HepG2 (cell line): ENCODE data around the gene TCF12. TPM values are rescaled to one million over a fixed set of nuclear protein-coding genes. Genes with fewer than 3 reads are reported as not detected.

Experiments
- ATAC-seq: fragments of 200-7000 bp; cut with Tn5 transposase; 3 replicates; pipeline ENCODE4 v1.9.1; 2020; ENCODE audit warnings: mild to moderate bottlenecking, moderate library complexity
- BruUV-seq: library from RNA; stranded (reverse); fragments of 400-500 nt; replicated peaks from 2 replicates; lab custom pipeline; 2021; lab: Mats Ljungman, UMichigan
- CTCF ChIA-PET: fragments of 300-600 bp; formaldehyde crosslinking; extraction: SDS; loops from one replicate; lab custom pipeline; 2021; ENCODE audit warnings: low total read pairs, inconsistent platforms, low intra/inter-chr PET ratio; lab: Yijun Ruan, JAX
- POLR2A ChIA-PET: fragments of 350-600 bp; sonication (Branson Sonifier 250); formaldehyde crosslinking; loops from one replicate; lab custom pipeline; 2020; ENCODE audit warnings: antibody characterized with exemption, inconsistent platforms; lab: Yijun Ruan, JAX
- DNase-seq: peaks from one replicate; pipeline ENCODE4 v3.0.0-alpha.2; 2015; ENCODE audit warnings: low spot score
- FAIRE-seq: peaks from 3 replicates; lab custom pipeline; 2011; peaks lifted over from hg19 to GRCh38; lab: Jason Lieb, UNC
- H2AFZ ChIP-seq: one replicate; pipeline ENCODE4 v1.6.1; 2011; ENCODE audit warnings: low read length, inconsistent platforms
- H3K27ac ChIP-seq: fragments of 300-600 bp; 3 replicates; pipeline ENCODE4 v1.8.0; 2011; ENCODE audit warnings: mixed run types, mild to moderate bottlenecking, mixed read lengths, low read length, inconsistent platforms; ENCODE audit not compliant: insufficient read depth; ENCODE audit errors: extremely low read length
- H3K27me3 ChIP-seq, 2 experiments: fragments of 200-600 bp in 1 of 2; 2 replicates in 1 of 2; 3 replicates in 1 of 2; pipeline versions ENCODE4 v1.6.0 to v1.8.0; 2011; ENCODE audit warnings: low read length in 2 of 2, mild to moderate bottlenecking in 2 of 2, moderate library complexity in 2 of 2, inconsistent platforms in 1 of 2; ENCODE audit not compliant: insufficient read depth in 2 of 2, control insufficient read depth in 1 of 2
- H3K36me3 ChIP-seq, 2 experiments: fragments of 200-600 bp in 1 of 2; replicated peaks in 1 of 2; 2 replicates in 1 of 2; 3 replicates in 1 of 2; pipeline versions ENCODE4 v1.5.1 to v1.8.0; 2011; ENCODE audit warnings: low read length in 2 of 2, inconsistent platforms in 1 of 2; ENCODE audit not compliant: insufficient read depth in 2 of 2, control insufficient read depth in 1 of 2
- H3K4me1 ChIP-seq: 2 replicates; pipeline ENCODE4 v1.5.1; 2012; ENCODE audit warnings: low read length, inconsistent platforms; ENCODE audit not compliant: insufficient read depth
- H3K4me2 ChIP-seq: 2 replicates; pipeline ENCODE4 v1.6.0; 2011; ENCODE audit warnings: low read depth, low read length, inconsistent platforms
- H3K4me3 ChIP-seq, 3 experiments: fragments of 200-600 bp in 1 of 3; sonication (generic), shearing (Covaris generic) in 1 of 3; replicated peaks in 1 of 3; 2 replicates each; pipeline ENCODE4 v1.5.1; 2011 to 2016; ENCODE audit warnings: low read length in 3 of 3, inconsistent platforms in 2 of 3, low read depth in 2 of 3, mild to moderate bottlenecking in 2 of 3, control low read depth in 1 of 3, mixed read lengths in 1 of 3; ENCODE audit not compliant: insufficient read depth in 1 of 3
- H3K79me2 ChIP-seq: one replicate; pipeline ENCODE4 v1.6.1; 2011; ENCODE audit warnings: low read length, inconsistent platforms; ENCODE audit not compliant: insufficient read depth
- H3K9ac ChIP-seq: 2 replicates; pipeline ENCODE4 v1.6.0; 2011; ENCODE audit warnings: mild to moderate bottlenecking, low read depth, low read length, inconsistent platforms; ENCODE audit not compliant: insufficient read depth
- H3K9me3 ChIP-seq: 2 replicates; pipeline ENCODE4 v1.5.1; 2012; ENCODE audit warnings: mild to moderate bottlenecking, low read length
- H4K20me1 ChIP-seq: 2 replicates; pipeline ENCODE4 v1.6.0; 2011; ENCODE audit warnings: inconsistent platforms, mild to moderate bottlenecking, low read length, moderate library complexity; ENCODE audit not compliant: insufficient read depth
- ELF1 ChIP-seq: sonication (generic); formaldehyde crosslinking; IDR thresholded peaks from 2 replicates; pipeline ENCODE4 v1.4.0; 2020; ENCODE audit warnings: missing genetic modification reagents
- HIVEP1 ChIP-seq: sonication (generic); formaldehyde crosslinking; IDR thresholded peaks from 2 replicates; pipeline ENCODE4 v1.4.0; 2020; ENCODE audit warnings: mild to moderate bottlenecking, missing genetic modification reagents
- NFIB ChIP-seq: sonication (generic); formaldehyde crosslinking; IDR thresholded peaks from 2 replicates; pipeline ENCODE4 v1.9.0; 2021; ENCODE audit warnings: missing genetic modification reagents, mild to moderate bottlenecking, borderline replicate concordance
- ZNF274 ChIP-seq: sonication (generic); formaldehyde crosslinking; IDR thresholded peaks from 2 replicates; pipeline ENCODE4 v1.5.1; 2020; ENCODE audit warnings: mild to moderate bottlenecking, missing genetic modification reagents
- in situ Hi-C: cut with HindIII; loops from 2 replicates; pipeline ENCODE4 v1.10.0; 2017; ENCODE audit warnings: low pct_unique_long_range_greater_than_20kb; ENCODE audit not compliant: extremely low pct_ligation_motif_present
- intact Hi-C: fragments of 100-400 bp; cut with micrococcal nuclease; formaldehyde crosslinking; loops from one replicate; pipeline ENCODE4 v1.10.0; 2022; ENCODE audit not compliant: unreplicated experiment
- polyA plus RNA-seq, 8 experiments: library from polyadenylated mRNA; depleted of rRNA in 3 of 8; stranded (reverse) in 7 of 8; unstranded in 1 of 8; fragments of >200 nt; fragmentation: Illumina TruSeq in 4 of 8; extraction: Trizol in 4 of 8; gene quantifications; 2 replicates each; pipeline versions ENCODE4 v1.2.1 to v1.2.3, GENCODE V29; 2011 to 2016; ENCODE audit warnings: low read depth in 4 of 8, missing spikeins in 1 of 8, mixed read lengths in 1 of 8; ENCODE audit not compliant: insufficient read depth in 1 of 8
- total RNA-seq, 5 experiments: library from RNA; depleted of rRNA; stranded (reverse); fragments of >200 nt; fragmentation: Illumina TruSeq; extraction: Trizol; gene quantifications; 2 replicates each; pipeline ENCODE4 v1.2.3, GENCODE V29; 2016; ENCODE audit warnings: low read depth in 1 of 5
- TF ChIP-seq, protein P1 (sequence below): sonication (generic); formaldehyde crosslinking; IDR thresholded peaks from 2 replicates; pipeline ENCODE4 v1.5.0; 2020; ENCODE audit warnings: missing genetic modification reagents
- TF ChIP-seq, protein P2 (sequence below): sonication (generic); formaldehyde crosslinking; IDR thresholded peaks from 2 replicates; pipeline ENCODE4 v1.4.0; 2020; ENCODE audit warnings: mild to moderate bottlenecking, missing genetic modification reagents
- TF ChIP-seq, protein P3 (sequence below): sonication (generic); formaldehyde crosslinking; IDR thresholded peaks from 2 replicates; pipeline ENCODE4 v1.4.0; 2020; ENCODE audit warnings: missing genetic modification reagents, borderline replicate concordance

The TCF12 gene
- total and polyA plus RNA-seq, 2 of the 13 experiments (the other 11 are each of a cell fraction or from before 2014, with no cell fraction given): 48.6 to 51.1 TPM

DNA sequence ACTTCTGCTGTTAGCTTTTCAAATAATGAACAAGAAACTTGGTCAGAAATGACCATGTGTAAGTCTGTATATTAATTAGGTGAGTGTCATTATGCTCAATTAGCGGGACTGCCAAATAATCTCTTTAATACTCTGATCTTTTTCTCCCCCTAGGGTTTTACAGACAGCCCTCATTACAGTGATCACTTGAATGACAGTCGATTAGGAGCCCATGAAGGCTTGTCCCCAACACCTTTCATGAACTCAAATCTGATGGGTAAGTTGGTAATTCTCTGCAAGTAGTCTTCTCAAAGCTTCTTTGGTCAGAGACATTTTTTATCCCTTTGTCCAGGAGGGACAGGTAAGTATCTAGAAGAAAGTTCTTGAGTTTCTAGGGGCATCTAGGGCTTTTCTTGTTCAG is 173.2 kb downstream of the TCF12 start (continued):
- TF ChIP-seq, protein P1, sequence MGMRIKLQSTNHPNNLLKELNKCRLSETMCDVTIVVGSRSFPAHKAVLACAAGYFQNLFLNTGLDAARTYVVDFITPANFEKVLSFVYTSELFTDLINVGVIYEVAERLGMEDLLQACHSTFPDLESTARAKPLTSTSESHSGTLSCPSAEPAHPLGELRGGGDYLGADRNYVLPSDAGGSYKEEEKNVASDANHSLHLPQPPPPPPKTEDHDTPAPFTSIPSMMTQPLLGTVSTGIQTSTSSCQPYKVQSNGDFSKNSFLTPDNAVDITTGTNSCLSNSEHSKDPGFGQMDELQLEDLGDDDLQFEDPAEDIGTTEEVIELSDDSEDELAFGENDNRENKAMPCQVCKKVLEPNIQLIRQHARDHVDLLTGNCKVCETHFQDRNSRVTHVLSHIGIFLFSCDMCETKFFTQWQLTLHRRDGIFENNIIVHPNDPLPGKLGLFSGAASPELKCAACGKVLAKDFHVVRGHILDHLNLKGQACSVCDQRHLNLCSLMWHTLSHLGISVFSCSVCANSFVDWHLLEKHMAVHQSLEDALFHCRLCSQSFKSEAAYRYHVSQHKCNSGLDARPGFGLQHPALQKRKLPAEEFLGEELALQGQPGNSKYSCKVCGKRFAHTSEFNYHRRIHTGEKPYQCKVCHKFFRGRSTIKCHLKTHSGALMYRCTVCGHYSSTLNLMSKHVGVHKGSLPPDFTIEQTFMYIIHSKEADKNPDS (CRISPR knock-in tag): no peak
- TF ChIP-seq, protein P2, sequence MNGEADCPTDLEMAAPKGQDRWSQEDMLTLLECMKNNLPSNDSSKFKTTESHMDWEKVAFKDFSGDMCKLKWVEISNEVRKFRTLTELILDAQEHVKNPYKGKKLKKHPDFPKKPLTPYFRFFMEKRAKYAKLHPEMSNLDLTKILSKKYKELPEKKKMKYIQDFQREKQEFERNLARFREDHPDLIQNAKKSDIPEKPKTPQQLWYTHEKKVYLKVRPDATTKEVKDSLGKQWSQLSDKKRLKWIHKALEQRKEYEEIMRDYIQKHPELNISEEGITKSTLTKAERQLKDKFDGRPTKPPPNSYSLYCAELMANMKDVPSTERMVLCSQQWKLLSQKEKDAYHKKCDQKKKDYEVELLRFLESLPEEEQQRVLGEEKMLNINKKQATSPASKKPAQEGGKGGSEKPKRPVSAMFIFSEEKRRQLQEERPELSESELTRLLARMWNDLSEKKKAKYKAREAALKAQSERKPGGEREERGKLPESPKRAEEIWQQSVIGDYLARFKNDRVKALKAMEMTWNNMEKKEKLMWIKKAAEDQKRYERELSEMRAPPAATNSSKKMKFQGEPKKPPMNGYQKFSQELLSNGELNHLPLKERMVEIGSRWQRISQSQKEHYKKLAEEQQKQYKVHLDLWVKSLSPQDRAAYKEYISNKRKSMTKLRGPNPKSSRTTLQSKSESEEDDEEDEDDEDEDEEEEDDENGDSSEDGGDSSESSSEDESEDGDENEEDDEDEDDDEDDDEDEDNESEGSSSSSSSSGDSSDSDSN (CRISPR knock-in tag): no peak
- TF ChIP-seq ELF1 (CRISPR knock-in tag) (no peak), ZNF274 (CRISPR knock-in tag) (no peak)

DNA sequence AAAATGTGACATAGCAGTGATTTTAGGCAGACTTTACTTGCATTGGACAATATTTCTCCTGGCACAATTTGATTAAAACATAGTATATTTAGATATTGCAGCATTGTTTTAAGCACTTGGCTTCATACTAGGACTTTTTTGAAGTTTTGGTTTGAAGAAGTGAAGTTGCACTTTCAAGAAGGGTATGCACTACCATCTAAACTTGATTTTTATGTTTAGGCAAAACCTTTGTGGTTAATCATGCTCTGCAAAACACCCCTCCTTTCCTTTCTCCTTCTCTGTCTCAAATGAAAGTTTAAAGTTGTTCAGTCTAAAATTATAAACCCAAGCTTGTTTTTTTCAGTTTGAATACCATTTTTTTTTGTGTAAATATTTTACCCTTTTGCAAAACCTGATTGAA is 173.8 kb downstream of the TCF12 start:
- intact Hi-C loops: no loop called here
- no peak overlapping the region for H2AFZ ChIP-seq
- TF ChIP-seq NFIB (no peak), HIVEP1 (CRISPR knock-in tag) (no peak)
- TF ChIP-seq, protein P3, sequence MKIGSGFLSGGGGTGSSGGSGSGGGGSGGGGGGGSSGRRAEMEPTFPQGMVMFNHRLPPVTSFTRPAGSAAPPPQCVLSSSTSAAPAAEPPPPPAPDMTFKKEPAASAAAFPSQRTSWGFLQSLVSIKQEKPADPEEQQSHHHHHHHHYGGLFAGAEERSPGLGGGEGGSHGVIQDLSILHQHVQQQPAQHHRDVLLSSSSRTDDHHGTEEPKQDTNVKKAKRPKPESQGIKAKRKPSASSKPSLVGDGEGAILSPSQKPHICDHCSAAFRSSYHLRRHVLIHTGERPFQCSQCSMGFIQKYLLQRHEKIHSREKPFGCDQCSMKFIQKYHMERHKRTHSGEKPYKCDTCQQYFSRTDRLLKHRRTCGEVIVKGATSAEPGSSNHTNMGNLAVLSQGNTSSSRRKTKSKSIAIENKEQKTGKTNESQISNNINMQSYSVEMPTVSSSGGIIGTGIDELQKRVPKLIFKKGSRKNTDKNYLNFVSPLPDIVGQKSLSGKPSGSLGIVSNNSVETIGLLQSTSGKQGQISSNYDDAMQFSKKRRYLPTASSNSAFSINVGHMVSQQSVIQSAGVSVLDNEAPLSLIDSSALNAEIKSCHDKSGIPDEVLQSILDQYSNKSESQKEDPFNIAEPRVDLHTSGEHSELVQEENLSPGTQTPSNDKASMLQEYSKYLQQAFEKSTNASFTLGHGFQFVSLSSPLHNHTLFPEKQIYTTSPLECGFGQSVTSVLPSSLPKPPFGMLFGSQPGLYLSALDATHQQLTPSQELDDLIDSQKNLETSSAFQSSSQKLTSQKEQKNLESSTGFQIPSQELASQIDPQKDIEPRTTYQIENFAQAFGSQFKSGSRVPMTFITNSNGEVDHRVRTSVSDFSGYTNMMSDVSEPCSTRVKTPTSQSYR (CRISPR knock-in tag): no peak
- TF ChIP-seq, all 625 proteins: peak for 0
- Histone ChIP-seq H3K9ac (no peak overlapping the region), H3K4me2 (no peak overlapping the region), H3K9me3 (no peaks in the 10 kb centered on the region), H4K20me1 (no peaks in the 10 kb centered on the region; the same call in 1 of the 2 replicates), H3K27ac (no peak overlapping the region), H3K4me1 (no peaks in the 10 kb centered on the region), H3K27me3 (no peaks in the 10 kb centered on the region), H3K4me3 (no peak overlapping the region), H3K79me2 (peaks cover 5% of the 10 kb centered on the region), H3K36me3 (peaks cover 3 to 20% of the 10 kb centered on the region in 2 experiments; a peak in 4 of 5 replicates)
- ATAC-seq (no peak), FAIRE-seq (no peak), DNase-seq (no peak)
- in situ Hi-C loops: no loop called here
- ChIA-PET POLR2A (interaction anchor here (0.6 kb wide), 1 partner anchor 10 kb away, joined by 3 read pairs; no protein-coding TSS in a partner anchor), CTCF (no interaction called here)
- no TSS peak for BruUV-seq
